ENCODE measurements around the gene MARK1. TPM values are rescaled to one million over a fixed set of nuclear protein-coding genes. Genes with fewer than 3 reads are reported as not detected.

The MARK1 gene
- polyA plus RNA-seq, 3 donors = not detected

- peaks cover 0 to 6% (median 5%) of the 10 kb centered on the region in 3 donors for H3K27me3 Mint-ChIP-seq (ENCODE audit: low read depth in 3 of 3)
- TF ChIP-seq CTCF (IDR thresholded peaks at IDR 0.05) = no peak
- no peak for DNase-seq
- Histone ChIP-seq H3K27me3 (ENCODE audit: control insufficient read depth in 2 of 2, insufficient read depth in 2 of 2, low read length in 2 of 2) (no peaks in the 10 kb centered on the region), H3K4me1 (ENCODE audit: control insufficient read depth in 1 of 2, insufficient read depth in 2 of 2, low read length in 2 of 2) (no peaks in the 10 kb centered on the region), H3K27ac (ENCODE audit: low read depth in 1 of 2, low read length in 2 of 2) (no peak overlapping the region), H3K9me3 (replicated peaks in 1 of 2; ENCODE audit: control insufficient read depth in 1 of 2, insufficient read depth in 1 of 2, low read length in 2 of 2) (no peaks in the 10 kb centered on the region), H3K4me2 (replicated peaks; ENCODE audit: extremely low read depth, low read length, poor library complexity, severe bottlenecking) (no peak overlapping the region), H3K79me2 (ENCODE audit: insufficient read depth, low read length) (no peaks in the 10 kb centered on the region), H3K4me3 (replicated peaks in 1 of 3; ENCODE audit: low read depth in 2 of 3, low read length in 3 of 3) (no peak overlapping the region), H3K9ac (ENCODE audit: insufficient read depth, low read length, poor library complexity, severe bottlenecking) (no peak overlapping the region), H2AFZ (ENCODE audit: insufficient read depth, low read depth, low read length, poor library complexity, severe bottlenecking) (no peak overlapping the region), H3K36me3 (replicated peaks in 1 of 2; ENCODE audit: control insufficient read depth in 1 of 2, insufficient read depth in 2 of 2, low read length in 2 of 2) (no peaks in the 10 kb centered on the region), H4K20me1 (ENCODE audit: insufficient read depth, low read length) (no peaks in the 10 kb centered on the region)
- H3K27ac Mint-ChIP-seq = no peak overlapping the region
- H3K4me3 Mint-ChIP-seq = no peak overlapping the region
- intact Hi-C loops (cut with micrococcal nuclease) = no loop called here
- H3K4me1 Mint-ChIP-seq = no peaks in the 10 kb centered on the region
- H3K36me3 Mint-ChIP-seq = no peaks in the 10 kb centered on the region
- peaks cover 0 to 6% (median 3%) of the 10 kb centered on the region in 7 donors for H3K9me3 Mint-ChIP-seq
Measured at GRCh38 chr1:220484135-220484534, 43.8 kb upstream of the MARK1 start.

- Histone ChIP-seq H3K36me3 (replicated peaks in 1 of 2; ENCODE audit: control insufficient read depth in 1 of 2, insufficient read depth in 2 of 2, low read length in 2 of 2) (no peaks in the 10 kb centered on the region), H4K20me1 (ENCODE audit: insufficient read depth, low read length) (no peaks in the 10 kb centered on the region), H3K4me2 (replicated peaks; ENCODE audit: extremely low read depth, low read length, poor library complexity, severe bottlenecking) (no peak overlapping the region), H2AFZ (ENCODE audit: insufficient read depth, low read depth, low read length, poor library complexity, severe bottlenecking) (no peak overlapping the region), H3K4me1 (ENCODE audit: control insufficient read depth in 1 of 2, insufficient read depth in 2 of 2, low read length in 2 of 2) (no peaks in the 10 kb centered on the region), H3K9me3 (replicated peaks in 1 of 2; ENCODE audit: control insufficient read depth in 1 of 2, insufficient read depth in 1 of 2, low read length in 2 of 2) (no peaks in the 10 kb centered on the region), H3K4me3 (replicated peaks in 1 of 3; ENCODE audit: low read depth in 2 of 3, low read length in 3 of 3) (no peak overlapping the region), H3K27me3 (ENCODE audit: control insufficient read depth in 2 of 2, insufficient read depth in 2 of 2, low read length in 2 of 2) (no peaks in the 10 kb centered on the region), H3K9ac (ENCODE audit: insufficient read depth, low read length, poor library complexity, severe bottlenecking) (no peak overlapping the region), H3K79me2 (ENCODE audit: insufficient read depth, low read length) (no peaks in the 10 kb centered on the region), H3K27ac (ENCODE audit: low read depth in 1 of 2, low read length in 2 of 2) (no peak overlapping the region)
- Mint-ChIP-seq H3K9me3 (peaks cover 1 to 7% (median 3%) of the 10 kb centered on the region in 7 donors), H3K27ac (no peak overlapping the region), H3K36me3 (no peaks in the 10 kb centered on the region), H3K27me3 (ENCODE audit: low read depth in 3 of 3) (peaks cover 0 to 6% (median 6%) of the 10 kb centered on the region in 3 donors), H3K4me3 (no peak overlapping the region), H3K4me1 (no peaks in the 10 kb centered on the region)
- TF ChIP-seq CTCF (IDR thresholded peaks at IDR 0.05) = no peak
- WGBS (ENCODE audit: insufficient coverage) = no CpG with 5 or more reads among the region's 3 CpGs
- no peak for DNase-seq
- intact Hi-C loops (cut with micrococcal nuclease) = no loop called here
Measured at GRCh38 chr1:220485131-220485530, 42.8 kb upstream of the MARK1 start.
